Renal cortex interstitium (tissue), 15 donors: ENCODE data around the gene LZTS2. TPM values are rescaled to one million over a fixed set of nuclear protein-coding genes. Genes with fewer than 3 reads are reported as not detected.

ENCODE experiments used
- DNase-seq, 11 donors: peaks; one replicate each; pipeline ENCODE4 v3.0.0-alpha.2; 2013; ENCODE audit warnings: low read depth in 9 of 11, low spot score in 4 of 11; ENCODE audit errors: extremely low read depth in 1 of 11
- long read RNA-seq, 16 experiments: transcript quantifications; one replicate each; lab custom pipeline, GENCODE V29; 2026
- polyA plus RNA-seq, 3 donors: library from polyadenylated mRNA; unstranded; fragments of 120-200 nt; gene quantifications; one replicate each; pipeline ENCODE4 v1.2.1, GENCODE V29; 2013; ENCODE audit not compliant: insufficient read length in 3 of 3

Gene LZTS2, protein sequence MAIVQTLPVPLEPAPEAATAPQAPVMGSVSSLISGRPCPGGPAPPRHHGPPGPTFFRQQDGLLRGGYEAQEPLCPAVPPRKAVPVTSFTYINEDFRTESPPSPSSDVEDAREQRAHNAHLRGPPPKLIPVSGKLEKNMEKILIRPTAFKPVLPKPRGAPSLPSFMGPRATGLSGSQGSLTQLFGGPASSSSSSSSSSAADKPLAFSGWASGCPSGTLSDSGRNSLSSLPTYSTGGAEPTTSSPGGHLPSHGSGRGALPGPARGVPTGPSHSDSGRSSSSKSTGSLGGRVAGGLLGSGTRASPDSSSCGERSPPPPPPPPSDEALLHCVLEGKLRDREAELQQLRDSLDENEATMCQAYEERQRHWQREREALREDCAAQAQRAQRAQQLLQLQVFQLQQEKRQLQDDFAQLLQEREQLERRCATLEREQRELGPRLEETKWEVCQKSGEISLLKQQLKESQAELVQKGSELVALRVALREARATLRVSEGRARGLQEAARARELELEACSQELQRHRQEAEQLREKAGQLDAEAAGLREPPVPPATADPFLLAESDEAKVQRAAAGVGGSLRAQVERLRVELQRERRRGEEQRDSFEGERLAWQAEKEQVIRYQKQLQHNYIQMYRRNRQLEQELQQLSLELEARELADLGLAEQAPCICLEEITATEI
- 10 to 100 TPM; 45.4 to 72.3 (median 70.8) TPM for polyA plus RNA-seq
- long read RNA-seq, donor 1, full-length matches to known transcripts: 4 of 12 reads
- long read RNA-seq, donor 1, partial matches to known transcripts: 8 of 12 reads
- long read RNA-seq, donor 1, other reads (novel, unspliced or antisense): 0 of 12 reads
- long read RNA-seq, donor 2, full-length matches to known transcripts: 7 of 23 reads
- long read RNA-seq, donor 2, partial matches to known transcripts: 10 of 23 reads
- long read RNA-seq, donor 2, other reads (novel, unspliced or antisense): 6 of 23 reads
- long read RNA-seq, donor 3, full-length matches to known transcripts: 11 of 25 reads
- long read RNA-seq, donor 3, partial matches to known transcripts: 14 of 25 reads
- long read RNA-seq, donor 3, other reads (novel, unspliced or antisense): 0 of 25 reads
- long read RNA-seq, donor 4, full-length matches to known transcripts: 8 of 26 reads
- long read RNA-seq, donor 4, partial matches to known transcripts: 5 of 26 reads
- long read RNA-seq, donor 4, other reads (novel, unspliced or antisense): 13 of 26 reads
- long read RNA-seq, donor 5: 0 reads
- long read RNA-seq, donor 6, full-length matches to known transcripts: 19 of 31 reads
- long read RNA-seq, donor 6, partial matches to known transcripts: 12 of 31 reads
- long read RNA-seq, donor 6, other reads (novel, unspliced or antisense): 0 of 31 reads
- long read RNA-seq, donor 7, full-length matches to known transcripts: 8 of 17 reads
- long read RNA-seq, donor 7, partial matches to known transcripts: 9 of 17 reads
- long read RNA-seq, donor 7, other reads (novel, unspliced or antisense): 0 of 17 reads
- long read RNA-seq, donor 8, full-length matches to known transcripts: 10 of 55 reads
- long read RNA-seq, donor 8, partial matches to known transcripts: 36 of 55 reads
- long read RNA-seq, donor 8, other reads (novel, unspliced or antisense): 9 of 55 reads
- long read RNA-seq, donor 9, full-length matches to known transcripts: 8 of 45 reads
- long read RNA-seq, donor 9, partial matches to known transcripts: 27 of 45 reads
- long read RNA-seq, donor 9, other reads (novel, unspliced or antisense): 10 of 45 reads
- long read RNA-seq, donor 10, transcript LZTS2-205 (3 exons, 804 nt): major isoform, 7 of 24 reads
- long read RNA-seq, donor 10, partial matches to known transcripts: 7 of 24 reads
- long read RNA-seq, donor 10, other reads (novel, unspliced or antisense): 7 of 24 reads
- long read RNA-seq, donor 11, full-length matches to known transcripts: 6 of 11 reads
- long read RNA-seq, donor 11, partial matches to known transcripts: 0 of 11 reads
- long read RNA-seq, donor 11, other reads (novel, unspliced or antisense): 5 of 11 reads
- long read RNA-seq, donor 12, partial matches to known transcripts: 6 of 8 reads
- long read RNA-seq, donor 12, other reads (novel, unspliced or antisense): 0 of 8 reads
- long read RNA-seq, donor 13: 0 reads
- long read RNA-seq, donor 14, full-length matches to known transcripts: 2 of 18 reads
- long read RNA-seq, donor 14, partial matches to known transcripts: 6 of 18 reads
- long read RNA-seq, donor 14, other reads (novel, unspliced or antisense): 10 of 18 reads
- long read RNA-seq, donor 15, full-length matches to known transcripts: 4 of 15 reads
- long read RNA-seq, donor 15, partial matches to known transcripts: 11 of 15 reads
- long read RNA-seq, donor 15, other reads (novel, unspliced or antisense): 0 of 15 reads
- long read RNA-seq, donor 16, full-length matches to known transcripts: 24 of 71 reads
- long read RNA-seq, donor 16, partial matches to known transcripts: 25 of 71 reads
- long read RNA-seq, donor 16, other reads (novel, unspliced or antisense): 22 of 71 reads

DNA sequence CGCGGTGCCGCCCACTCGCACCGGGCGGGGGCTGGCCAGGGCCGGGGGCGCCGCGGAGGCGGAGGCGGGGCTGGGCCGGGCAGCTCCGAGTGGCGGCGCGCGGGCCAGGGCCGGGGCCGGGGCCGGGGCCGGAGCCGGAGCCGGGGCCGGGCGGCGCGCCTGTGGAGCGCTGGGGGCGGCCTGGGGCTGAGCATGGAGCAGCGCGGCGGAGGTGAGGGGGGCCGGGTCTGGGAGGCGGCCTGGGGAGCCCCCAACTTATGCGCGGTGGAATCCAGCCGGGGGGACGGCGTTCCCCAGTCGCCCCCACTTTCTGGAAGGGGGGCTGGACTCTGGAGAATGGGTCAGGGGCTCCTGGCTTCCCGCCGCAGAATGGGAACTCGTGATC lies at the start of gene LZTS2:
Gene LZTS2, plus strand, starts transcription at position 67 of the 385 bp plus-strand sequence. CDS start 2,731 bp downstream, outside the sequence.
- peak in 2 of 11 donors; percentile 80 to 81 for DNase-seq

DNA sequence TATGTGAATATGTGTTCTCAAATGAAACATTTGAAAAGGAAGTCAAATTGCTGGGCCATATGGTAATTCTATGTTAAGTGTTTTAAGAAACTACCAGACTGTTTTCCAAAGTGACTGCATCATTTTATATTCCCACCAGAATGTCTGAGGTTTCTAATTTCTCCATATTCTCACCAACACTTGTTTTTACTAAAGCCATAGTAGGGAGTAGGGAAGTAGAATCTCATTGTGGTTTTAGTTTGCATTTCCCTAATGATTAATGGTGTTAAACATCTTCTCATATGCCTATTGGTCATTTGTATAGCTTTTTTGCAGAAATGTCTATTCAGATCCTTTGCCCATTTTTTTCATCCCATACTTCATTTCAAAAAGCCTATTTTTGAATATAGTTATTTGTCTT lies 39.4 kb upstream of the LZTS2 start:
- DNase-seq: no peak

DNA sequence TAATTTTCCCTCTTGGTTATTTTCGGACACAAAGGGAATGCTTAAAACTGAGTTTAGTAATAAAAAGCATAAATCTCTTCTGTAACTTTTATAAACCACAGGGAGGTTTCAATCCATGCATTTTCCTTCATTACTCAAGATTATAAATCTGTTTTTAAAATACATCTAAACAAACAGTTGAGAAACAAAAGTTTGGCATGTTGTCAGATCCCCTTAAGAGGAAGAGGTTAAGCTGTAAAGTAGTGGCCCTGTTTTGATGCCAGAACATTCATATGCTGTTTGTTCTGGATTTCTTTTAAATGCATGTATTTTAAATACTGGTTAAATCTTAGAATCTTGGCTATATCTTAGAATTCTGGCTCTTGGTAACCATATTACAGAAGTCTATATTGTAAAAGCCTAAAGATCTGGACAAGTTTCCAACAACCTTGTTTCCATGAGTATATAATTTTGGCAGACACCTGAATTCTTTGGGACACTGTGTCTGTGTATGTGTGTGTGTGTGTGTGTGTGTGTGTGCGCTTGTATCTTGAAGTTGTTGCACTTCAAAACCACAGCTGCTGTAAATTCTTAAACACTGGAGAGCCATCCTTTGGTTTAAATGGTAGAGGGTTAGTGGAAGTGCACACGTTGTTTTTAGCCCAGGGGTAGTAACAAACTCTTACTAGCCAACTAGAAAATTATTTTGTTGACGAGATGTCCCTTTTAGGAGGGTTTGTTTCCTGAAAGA lies 37.1 kb upstream of the LZTS2 start:
- DNase-seq: no peak

DNA sequence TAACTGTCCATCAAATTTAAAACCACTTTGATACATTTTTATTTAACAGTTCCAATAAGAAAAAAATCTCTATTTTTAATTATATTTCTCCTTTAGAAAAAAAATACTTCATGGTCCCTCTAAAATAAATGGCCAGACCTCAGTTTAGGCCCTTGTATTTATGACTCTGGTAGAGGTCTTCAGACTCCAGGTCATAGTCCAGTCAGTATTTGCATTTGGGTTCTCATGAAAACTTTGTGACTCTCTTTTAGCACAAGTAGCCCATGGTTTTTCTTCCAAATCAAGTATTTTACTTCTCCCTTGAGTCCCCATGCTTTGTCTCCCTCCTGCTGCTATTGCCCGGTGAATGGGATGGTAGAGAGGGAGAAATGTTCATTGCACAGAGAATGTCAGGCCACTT lies 35.8 kb upstream of the LZTS2 start:
- no peak for DNase-seq

DNA sequence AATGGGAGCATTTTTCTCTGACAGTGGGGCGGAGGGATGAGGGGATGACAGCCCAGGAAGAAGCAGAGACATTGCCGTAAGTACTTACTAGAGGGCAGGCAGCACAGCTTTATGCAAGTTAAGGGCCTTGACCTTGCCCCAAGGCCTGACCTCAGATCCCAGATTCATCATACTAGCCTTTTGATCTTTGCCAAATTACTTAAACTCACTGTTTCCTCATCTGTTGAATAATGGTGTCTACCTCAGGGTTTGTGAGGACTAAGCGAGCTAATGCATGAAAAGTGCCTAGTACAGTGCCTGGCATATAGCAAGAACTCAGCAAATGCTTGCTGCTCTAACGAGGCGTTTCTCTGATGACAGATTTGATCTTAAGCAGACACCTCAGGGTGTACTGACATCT lies 33.8 kb upstream of the LZTS2 start:
- DNase-seq: no peak

DNA sequence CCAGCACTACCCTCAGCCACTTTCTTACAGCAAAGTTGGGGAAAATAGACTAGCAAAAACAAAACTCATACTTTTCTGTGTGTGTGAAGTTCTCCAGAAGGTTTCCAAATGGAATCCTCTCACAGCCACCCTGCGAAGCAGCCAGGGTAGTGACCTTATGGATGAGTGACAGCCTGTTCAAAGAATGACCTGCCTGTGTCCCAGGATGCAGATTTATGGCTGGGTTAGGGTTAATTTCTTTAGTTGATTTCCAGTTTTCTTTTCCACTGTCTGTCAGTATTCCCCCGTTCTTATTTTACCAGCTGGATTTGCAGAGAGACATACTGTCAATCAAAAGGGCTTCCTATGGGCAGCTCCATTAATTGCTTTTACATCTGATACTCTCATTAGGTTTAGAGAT lies 32.7 kb upstream of the LZTS2 start:
- DNase-seq: no peak

DNA sequence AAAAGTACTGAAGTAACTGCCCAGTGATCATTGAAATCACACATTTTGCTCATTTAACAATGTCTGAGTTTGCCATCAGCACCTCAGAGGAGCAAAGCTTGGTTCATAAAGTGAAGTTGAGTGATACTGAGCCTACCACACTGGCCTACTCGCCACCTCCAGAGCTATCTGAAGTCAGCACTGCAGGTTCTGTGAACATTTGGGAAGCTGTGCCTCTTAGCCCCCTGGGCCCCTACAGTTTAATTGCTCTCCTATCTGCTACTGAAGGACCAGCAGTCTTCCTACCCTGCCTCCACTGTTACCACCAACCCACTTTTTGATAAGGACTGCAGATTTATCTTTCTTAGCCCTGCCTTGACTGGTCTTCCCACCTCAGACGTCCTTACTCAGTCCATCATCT lies 32.3 kb upstream of the LZTS2 start:
- DNase-seq: no peak

DNA sequence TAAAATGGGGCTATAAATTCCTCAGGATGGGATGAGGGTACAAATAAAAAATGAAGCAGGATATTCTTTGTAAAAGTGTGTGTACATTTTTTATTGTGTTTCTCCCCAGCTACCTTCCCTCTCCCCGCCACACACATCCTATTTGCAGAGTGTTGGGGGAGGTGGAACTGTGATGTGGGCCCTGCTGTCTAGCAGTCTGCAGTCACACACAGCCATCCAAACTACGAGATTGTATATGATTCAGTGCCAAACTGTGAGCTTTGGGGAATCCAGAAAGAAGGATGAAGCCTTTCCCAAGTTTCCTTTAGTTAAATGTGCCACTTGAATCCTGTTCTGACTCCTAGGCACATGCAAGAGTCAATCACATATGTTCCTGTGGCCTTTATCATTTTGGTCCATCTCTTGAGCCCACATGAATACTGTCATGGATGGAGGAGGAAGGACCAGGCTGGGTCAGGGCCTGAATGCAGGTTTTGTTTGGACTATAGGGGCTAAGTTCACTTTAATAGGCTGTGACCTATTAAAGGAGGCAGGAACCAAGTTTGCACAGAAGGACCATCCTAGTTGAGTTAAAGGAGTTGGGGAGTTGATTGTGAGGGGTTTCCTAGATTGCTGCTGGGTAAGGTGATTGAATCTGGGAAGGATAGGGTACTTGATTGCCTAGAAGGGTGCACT lies 31.4 kb upstream of the LZTS2 start:
- DNase-seq: no peak

DNA sequence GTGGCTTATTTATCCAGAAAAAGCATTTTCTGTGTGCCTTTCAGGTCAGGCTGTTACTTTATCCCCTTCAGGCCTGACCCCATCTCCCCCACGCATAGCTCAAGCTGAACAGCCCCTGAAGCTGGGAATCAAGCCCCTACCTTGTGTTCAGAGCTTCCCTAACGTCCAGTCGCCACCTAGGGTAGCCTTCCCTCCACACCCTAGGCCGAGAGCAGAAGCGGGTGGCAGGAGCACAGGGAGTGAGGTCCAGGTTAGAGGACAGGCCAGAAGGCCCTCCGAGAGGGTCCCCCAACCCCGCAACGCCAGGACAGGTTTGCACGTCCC lies 30.8 kb upstream of the LZTS2 start:
- DNase-seq: no peak

DNA sequence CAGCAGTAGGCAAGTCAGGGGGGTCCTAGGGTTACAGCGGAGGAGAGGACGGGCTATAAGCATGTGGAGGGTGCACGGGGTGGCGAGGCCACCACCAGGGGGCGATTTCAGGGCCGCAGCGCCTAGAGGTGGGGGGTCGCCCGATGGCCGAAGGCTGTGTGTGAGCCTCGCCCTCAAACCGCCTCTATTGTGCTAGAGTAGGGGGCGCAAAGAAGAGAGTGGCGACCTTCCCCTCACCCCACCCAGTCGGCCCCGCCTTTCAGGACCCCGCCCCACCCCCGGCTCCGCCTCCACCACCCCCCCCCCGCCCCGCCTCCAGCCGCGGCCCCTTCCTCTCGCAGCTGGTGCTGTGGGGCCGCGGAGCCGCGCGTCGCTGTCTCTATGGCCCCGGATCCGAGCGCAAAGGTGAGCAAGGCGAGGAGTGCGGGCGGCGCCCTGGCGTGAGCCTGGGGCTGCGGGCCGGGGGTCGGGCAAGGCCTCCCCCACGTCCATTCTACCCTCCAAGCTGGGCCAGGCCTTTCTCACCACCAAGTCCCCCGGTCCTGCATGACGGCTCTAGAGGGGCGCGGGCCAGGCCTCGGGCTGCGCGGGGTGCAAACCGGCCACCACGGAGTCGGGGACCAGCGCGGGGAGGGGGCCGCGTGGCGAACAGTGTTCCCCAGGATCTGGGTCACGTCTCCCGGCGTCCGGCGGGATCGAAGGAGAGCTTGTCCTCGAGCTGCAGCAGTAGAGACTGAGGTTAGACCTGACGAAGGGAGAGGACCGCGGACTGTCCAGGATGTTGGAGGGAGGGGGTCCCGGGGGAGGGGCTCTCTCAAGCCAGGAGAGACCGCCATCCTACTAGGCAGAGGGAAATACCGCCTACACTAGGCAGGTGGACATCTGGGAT lies 30.2 kb upstream of the LZTS2 start, which contains the start of gene SEMA4G:
Gene SEMA4G, plus strand, starts transcription at position 318 of the 889 bp plus-strand sequence. CDS start 3,409 bp downstream, outside the sequence.
- DNase-seq: peak in 9 of 11 donors; percentile 28 to 40 (median 35)

DNA sequence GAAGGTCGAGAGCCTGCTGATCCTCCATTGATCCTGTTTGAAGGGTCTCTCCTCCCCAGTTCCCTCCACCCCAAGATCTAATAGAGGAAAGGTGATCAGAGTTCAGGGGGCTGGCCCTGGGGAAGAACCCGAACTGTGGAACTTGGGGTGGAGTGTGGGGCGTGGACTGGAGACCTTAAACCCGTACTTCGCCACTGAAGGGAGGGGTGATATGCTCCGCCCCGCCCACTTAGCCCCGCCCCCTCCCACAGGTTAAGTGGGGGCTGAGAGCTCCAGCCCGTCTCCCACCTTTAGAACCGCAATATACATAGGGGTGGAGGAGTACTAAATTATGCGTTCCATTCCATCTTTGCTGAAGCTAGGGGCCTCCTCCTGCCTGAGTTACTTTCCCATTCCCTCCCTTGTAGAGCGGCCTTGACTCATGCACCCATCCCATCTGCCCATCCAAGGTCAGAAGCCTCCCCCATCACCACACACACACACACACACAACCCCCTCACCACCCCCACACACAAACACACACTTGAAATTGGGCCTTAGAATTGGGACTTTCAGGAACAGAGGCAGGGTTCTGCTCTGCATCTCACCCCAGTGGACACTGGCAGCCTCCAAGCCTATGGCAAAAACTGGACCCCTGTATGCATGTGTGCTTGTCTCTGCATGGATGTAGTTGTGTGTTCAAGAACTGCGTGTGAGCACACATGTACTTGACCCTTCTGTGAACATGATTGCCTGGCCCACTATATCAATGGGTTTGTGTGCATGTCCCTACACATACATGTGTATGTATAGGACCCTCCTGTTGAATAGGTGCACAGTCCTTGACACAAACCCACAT lies 29.3 kb upstream of the LZTS2 start:
- no peak for DNase-seq

DNA sequence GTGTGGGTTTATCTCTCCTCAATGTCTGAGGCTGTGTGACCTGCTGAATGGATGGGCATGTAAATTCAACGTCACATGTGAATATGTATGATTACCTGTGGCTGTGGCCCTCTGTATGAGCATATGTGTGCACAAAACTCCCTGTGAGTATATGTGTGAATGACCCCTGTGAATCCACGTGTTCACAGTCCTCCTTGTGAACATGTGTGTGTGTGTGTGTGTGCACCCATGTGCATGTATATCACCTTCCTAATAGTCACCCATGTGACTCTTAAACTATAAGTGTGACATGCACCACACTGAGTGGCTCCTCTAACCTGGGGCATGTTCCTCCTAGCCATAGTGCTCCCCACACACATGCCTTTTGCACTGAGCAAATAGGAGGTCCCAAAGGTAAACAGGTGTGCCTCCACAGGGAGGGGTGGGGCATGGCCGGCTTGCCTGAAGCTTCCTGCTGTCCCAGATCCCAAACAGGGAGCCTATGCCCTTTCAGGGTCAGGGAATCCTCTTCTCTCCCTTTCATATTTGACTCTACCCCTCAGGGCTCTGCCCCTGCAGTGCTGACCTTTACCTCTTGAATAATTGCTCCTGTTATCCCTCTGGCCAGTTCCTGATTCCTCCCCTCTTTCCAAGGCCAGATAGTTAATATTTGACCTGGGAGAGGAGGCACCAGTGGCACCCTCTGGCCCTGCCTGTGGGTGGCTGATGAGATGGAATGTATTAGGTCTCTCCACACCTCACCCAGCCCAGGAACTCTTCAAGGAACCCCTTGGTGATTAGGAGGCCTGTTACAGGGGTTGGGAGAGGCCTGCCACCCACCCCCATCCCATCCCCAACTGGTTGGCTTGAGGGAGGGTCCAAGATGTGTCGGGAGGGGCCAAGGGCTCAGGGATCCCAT lies 28.4 kb upstream of the LZTS2 start:
- DNase-seq: no peak
